Stimulated activated CD4-positive, alpha-beta T cell treated with anti-CD3 and anti-CD28 coated beads, Interleukin-1b, Interleukin-23, amount 100 ng/mL, for 1 hour (primary cell): ENCODE measurements around the gene IGF1.

Experiments used
- DNase-seq, 2 donors: peaks; one replicate each; pipeline ENCODE4 v3.0.0-alpha.2; 2020; ENCODE audit warnings: low read depth in 2 of 2

The IGF1 gene

GRCh38 chr12:102480406-102480805 lies at the start of gene IGF1:
Gene IGF1 (minus strand): TSS chr12:102480563. CDS start chr12:102480381, 182 bp downstream.
- no peak for DNase-seq

- DNase-seq, result no peak
These were observed 47.7 kb upstream of the IGF1 start for GRCh38 chr12:102528111-102528510.

GRCh38 chr12:102527171-102527720 lies 46.9 kb upstream of the IGF1 start:
- DNase-seq, result no peak

GRCh38 chr12:102526656-102527055 lies 46.3 kb upstream of the IGF1 start:
- DNase-seq, result no peak

- no peak for DNase-seq
These were observed 42.4 kb upstream of the IGF1 start for GRCh38 chr12:102522768-102523167.

GRCh38 chr12:102521662-102522277 lies 41.4 kb upstream of the IGF1 start:
- DNase-seq, result no peak

GRCh38 chr12:102518871-102519270 lies 38.5 kb upstream of the IGF1 start:
- DNase-seq, result no peak

- DNase-seq, result no peak
These were observed 34.3 kb upstream of the IGF1 start for GRCh38 chr12:102514696-102515095.

- no peak for DNase-seq
These were observed 33.4 kb upstream of the IGF1 start for GRCh38 chr12:102513739-102514138.

- no peak for DNase-seq
These were observed 32.9 kb upstream of the IGF1 start for GRCh38 chr12:102513272-102513671.

- DNase-seq, result no peak
These were observed 32.2 kb upstream of the IGF1 start for GRCh38 chr12:102512523-102512922.

GRCh38 chr12:102511575-102511974 lies 31.2 kb upstream of the IGF1 start:
- DNase-seq, result no peak

- no peak for DNase-seq
These were observed 30.1 kb upstream of the IGF1 start for GRCh38 chr12:102510463-102510862.

GRCh38 chr12:102510031-102510430 lies 29.7 kb upstream of the IGF1 start:
- DNase-seq, result no peak

- no peak for DNase-seq
These were observed 28.8 kb upstream of the IGF1 start for GRCh38 chr12:102509123-102509626.

GRCh38 chr12:102508052-102508451 lies 27.7 kb upstream of the IGF1 start:
- DNase-seq, result no peak

GRCh38 chr12:102507301-102507700 lies 26.9 kb upstream of the IGF1 start:
- no peak for DNase-seq

- DNase-seq, result no peak
These were observed 24.5 kb upstream of the IGF1 start for GRCh38 chr12:102504871-102505270.

GRCh38 chr12:102504280-102504679 lies 23.9 kb upstream of the IGF1 start:
- no peak for DNase-seq

- DNase-seq, result no peak
These were observed 23.5 kb upstream of the IGF1 start for GRCh38 chr12:102503831-102504230.

GRCh38 chr12:102503056-102503681 lies 22.8 kb upstream of the IGF1 start:
- no peak for DNase-seq

GRCh38 chr12:102501773-102502172 lies 21.4 kb upstream of the IGF1 start:
- no peak for DNase-seq

- DNase-seq, result no peak
These were observed 18.1 kb upstream of the IGF1 start for GRCh38 chr12:102498471-102498870.
